ENCODE data around the gene SULT1C3. TPM values are rescaled to one million over a fixed set of nuclear protein-coding genes. Genes with fewer than 3 reads are reported as not detected.

SULT1C3 gene
- total and polyA plus RNA-seq, 2 of the 13 experiments (the other 11 are each of a cell fraction or from before 2014, with no cell fraction given): not detected

GRCh38 chr2:108270768-108271506 lies 31.2 kb downstream of the SULT1C3 start (continued):
- TF ChIP-seq STAT6 (CRISPR knock-in tag; IDR thresholded peaks at IDR 0.05; ENCODE audit: borderline replicate concordance) (no peak), ZNF354B (CRISPR knock-in tag; IDR thresholded peaks at IDR 0.05) (no peak), SALL1 (CRISPR knock-in tag; IDR thresholded peaks at IDR 0.05) (peak; percentile 26; the same call in 1 of the 2 replicates), POLR2AphosphoS2 (IDR thresholded peaks at IDR 0.05; ENCODE audit: low read depth, low read length) (no peak), MZF1 (CRISPR knock-in tag; IDR thresholded peaks at IDR 0.05; ENCODE audit: borderline replicate concordance) (no peak), AFF4 (CRISPR knock-in tag; IDR thresholded peaks at IDR 0.05) (no peak), TAF15 (IDR thresholded peaks at IDR 0.05; ENCODE audit: low read depth, low read length, poor library complexity, severe bottlenecking) (no peak), ZBTB38 (CRISPR knock-in tag; IDR thresholded peaks at IDR 0.05) (no peak), PAXIP1 (CRISPR knock-in tag; conservative IDR thresholded peaks at IDR 0.05) (peak; percentile 50), ZBTB43 (CRISPR knock-in tag; conservative IDR thresholded peaks at IDR 0.05) (0 out of 2 replicates have a peak, but pooled peaks have one; percentile 54), GFI1 (CRISPR knock-in tag; IDR thresholded peaks at IDR 0.05; ENCODE audit: borderline replicate concordance) (no peak), HOXA5 (CRISPR knock-in tag; IDR thresholded peaks at IDR 0.05) (no peak), HOMEZ (CRISPR knock-in tag; IDR thresholded peaks at IDR 0.05; ENCODE audit: low read depth) (no peak), ZNF572 (CRISPR knock-in tag; IDR thresholded peaks at IDR 0.05) (no peak), ZNF772 (CRISPR knock-in tag; IDR thresholded peaks at IDR 0.05) (no peak)

Measured in HepG2 (cell line).